Astrocyte (in vitro differentiated cells and primary cell): Measurements from ENCODE around the gene BIN2.

Experiments used
- EZH2 ChIP-seq: IDR thresholded peaks from 2 replicates; pipeline ENCODE4 v1.6.1; 2012; ENCODE audit warnings: mild to moderate bottlenecking, low read length, inconsistent platforms; ENCODE audit not compliant: insufficient read depth
- TF ChIP-seq, protein P1 (sequence below): IDR thresholded peaks from 2 replicates; pipeline ENCODE4 v1.5.1; 2011; ENCODE audit warnings: low read depth, mild to moderate bottlenecking, inconsistent platforms, low read length, moderate library complexity; ENCODE audit not compliant: insufficient read depth

DNA sequence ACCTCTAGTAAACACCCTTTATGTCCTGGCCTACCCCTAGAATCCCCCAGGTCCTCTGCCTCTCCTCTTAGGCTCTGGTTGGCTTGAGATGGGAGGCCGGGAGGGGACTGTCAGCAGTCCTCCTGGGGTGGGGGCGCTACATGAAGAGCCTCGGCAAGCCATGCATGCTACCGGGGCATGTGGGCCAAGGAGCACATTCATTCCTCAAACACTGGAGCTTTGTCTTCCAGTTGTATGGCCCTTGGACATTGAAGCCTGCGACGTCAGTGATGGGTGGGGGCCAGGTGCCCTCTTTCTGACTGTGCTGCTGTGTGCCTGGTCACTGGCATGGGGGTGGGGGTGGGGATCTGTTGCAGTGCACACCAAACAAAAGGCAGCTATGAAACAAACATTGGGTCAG is 38.3 kb upstream of the BIN2 start:
- TF ChIP-seq, protein P1, sequence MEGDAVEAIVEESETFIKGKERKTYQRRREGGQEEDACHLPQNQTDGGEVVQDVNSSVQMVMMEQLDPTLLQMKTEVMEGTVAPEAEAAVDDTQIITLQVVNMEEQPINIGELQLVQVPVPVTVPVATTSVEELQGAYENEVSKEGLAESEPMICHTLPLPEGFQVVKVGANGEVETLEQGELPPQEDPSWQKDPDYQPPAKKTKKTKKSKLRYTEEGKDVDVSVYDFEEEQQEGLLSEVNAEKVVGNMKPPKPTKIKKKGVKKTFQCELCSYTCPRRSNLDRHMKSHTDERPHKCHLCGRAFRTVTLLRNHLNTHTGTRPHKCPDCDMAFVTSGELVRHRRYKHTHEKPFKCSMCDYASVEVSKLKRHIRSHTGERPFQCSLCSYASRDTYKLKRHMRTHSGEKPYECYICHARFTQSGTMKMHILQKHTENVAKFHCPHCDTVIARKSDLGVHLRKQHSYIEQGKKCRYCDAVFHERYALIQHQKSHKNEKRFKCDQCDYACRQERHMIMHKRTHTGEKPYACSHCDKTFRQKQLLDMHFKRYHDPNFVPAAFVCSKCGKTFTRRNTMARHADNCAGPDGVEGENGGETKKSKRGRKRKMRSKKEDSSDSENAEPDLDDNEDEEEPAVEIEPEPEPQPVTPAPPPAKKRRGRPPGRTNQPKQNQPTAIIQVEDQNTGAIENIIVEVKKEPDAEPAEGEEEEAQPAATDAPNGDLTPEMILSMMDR = no peak
- TF ChIP-seq EZH2 = no peak
